ENCODE results near the gene CHI3L2.

CHI3L2 gene

GRCh38 chr1:111227434-111227833 lies at the start of gene CHI3L2:
TSS of gene CHI3L2 (plus strand) at chr1:111227713. CDS start at chr1:111227730, 17 bp downstream.
- DNase-seq (ENCODE audit: low spot score) (no peak), FAIRE-seq (no peak)

- DNase-seq (ENCODE audit: low spot score) (no peak), FAIRE-seq (no peak)
Observed at GRCh38 chr1:111179968-111180533, 47.5 kb upstream of the CHI3L2 start.

DNA sequence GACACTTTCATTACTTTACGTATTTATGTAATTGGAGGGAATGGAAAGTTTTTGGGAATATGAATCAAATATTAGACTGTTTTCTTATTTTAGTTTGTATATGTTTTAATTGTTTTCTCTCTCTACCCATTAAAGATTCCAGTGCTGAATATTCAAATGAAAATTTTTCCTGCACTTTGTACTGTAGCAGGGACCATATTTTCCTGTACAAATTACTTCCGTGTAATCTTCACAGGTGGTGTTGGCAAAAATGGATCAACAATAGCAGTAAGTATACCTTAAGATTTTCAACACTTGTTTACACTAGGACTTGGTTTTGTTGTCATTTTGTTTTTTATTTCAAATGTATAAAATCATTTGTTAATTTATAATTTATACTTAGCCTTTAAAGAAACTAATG lies 45.5 kb upstream of the CHI3L2 start:
- FAIRE-seq: no peak
- no peak for DNase-seq (ENCODE audit: low spot score)

DNA sequence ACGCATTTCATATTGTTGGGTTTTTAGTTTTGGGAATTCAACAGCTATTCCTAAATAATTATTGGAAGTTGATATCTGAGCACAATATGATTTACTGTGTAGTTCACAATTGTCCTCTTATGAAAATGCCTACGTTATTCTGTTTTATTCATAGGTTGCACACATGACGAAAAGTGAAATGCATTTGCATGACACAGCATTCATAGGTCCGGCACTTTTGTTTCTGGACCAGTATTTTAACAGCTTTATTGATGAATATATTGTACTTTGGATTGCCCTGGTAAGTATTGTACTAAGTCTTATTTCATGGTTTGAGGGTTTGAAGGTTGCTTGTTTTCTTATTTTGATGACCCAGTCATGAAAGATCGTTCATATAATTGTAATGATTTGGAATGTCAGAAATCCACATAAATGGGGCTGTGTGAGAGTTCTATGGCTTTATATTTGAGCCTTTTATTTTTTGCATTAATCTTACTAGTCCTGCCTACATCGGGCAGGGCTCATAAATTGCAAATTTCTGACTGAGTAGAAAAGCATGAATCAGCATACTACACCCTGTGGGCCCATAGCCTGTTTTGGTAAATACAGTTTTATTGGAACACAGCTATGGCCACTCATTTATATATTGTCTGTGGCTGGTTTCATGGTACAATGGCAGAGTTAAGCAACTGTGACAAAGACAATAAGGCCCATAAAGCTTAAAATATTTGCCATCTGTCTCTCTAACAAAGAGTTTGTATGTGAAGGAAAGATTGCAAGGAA lies 44.0 kb upstream of the CHI3L2 start:
- DNase-seq (ENCODE audit: low spot score) (no peak), FAIRE-seq (no peak)

GRCh38 chr1:111184663-111185062 lies 42.9 kb upstream of the CHI3L2 start:
- FAIRE-seq: no peak
- DNase-seq (ENCODE audit: low spot score): no peak

DNA sequence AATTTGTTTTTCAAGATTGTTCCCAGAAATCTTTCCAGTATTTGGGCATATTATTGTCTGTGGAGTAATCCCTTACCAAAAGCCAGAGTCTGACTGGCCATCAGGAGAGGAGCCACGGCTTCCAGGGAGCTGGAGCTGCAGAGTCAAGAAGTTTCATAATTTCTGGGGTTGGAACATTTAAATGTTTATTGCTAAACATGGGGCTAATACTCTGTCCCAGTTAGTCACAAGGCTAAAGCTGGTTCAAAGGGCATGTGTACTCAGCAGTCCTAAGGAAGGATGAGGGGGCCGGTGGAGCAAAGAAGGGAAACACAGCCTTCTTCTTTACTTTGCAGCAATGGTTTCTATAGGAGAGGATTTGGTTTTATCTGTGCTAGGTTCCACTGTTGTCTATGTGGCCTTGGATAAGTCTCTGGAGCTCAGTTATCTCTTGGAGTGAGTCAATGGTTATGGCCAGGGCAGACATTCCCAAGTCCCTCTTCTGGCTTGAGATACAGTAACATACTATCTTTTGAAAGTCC lies 36.5 kb upstream of the CHI3L2 start:
- FAIRE-seq (no peak), DNase-seq (ENCODE audit: low spot score) (no peak)

- DNase-seq (ENCODE audit: low spot score) (no peak), FAIRE-seq (no peak)
Observed at GRCh38 chr1:111191496-111191895, 36.0 kb upstream of the CHI3L2 start.

DNA sequence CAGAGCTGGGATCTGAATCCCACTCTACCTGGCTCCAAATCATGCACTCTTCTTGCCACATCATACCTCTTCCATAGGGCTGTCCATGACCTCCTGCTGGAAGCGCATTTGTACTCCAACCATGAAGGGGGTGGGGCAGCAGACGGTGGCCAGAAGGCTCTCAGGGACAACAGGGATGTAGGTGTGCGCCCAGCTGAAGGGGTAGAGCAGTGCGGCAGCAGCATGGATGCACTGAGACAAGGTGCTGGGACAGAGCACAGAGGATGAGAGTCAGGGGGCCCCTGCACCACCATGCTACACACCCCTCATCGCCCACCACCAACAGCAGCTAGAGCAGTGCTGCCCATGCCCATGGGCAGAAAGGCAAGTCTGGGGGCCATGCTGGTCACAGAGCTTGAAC lies 35.4 kb upstream of the CHI3L2 start:
- DNase-seq (ENCODE audit: low spot score): no peak
- no peak for FAIRE-seq

DNA sequence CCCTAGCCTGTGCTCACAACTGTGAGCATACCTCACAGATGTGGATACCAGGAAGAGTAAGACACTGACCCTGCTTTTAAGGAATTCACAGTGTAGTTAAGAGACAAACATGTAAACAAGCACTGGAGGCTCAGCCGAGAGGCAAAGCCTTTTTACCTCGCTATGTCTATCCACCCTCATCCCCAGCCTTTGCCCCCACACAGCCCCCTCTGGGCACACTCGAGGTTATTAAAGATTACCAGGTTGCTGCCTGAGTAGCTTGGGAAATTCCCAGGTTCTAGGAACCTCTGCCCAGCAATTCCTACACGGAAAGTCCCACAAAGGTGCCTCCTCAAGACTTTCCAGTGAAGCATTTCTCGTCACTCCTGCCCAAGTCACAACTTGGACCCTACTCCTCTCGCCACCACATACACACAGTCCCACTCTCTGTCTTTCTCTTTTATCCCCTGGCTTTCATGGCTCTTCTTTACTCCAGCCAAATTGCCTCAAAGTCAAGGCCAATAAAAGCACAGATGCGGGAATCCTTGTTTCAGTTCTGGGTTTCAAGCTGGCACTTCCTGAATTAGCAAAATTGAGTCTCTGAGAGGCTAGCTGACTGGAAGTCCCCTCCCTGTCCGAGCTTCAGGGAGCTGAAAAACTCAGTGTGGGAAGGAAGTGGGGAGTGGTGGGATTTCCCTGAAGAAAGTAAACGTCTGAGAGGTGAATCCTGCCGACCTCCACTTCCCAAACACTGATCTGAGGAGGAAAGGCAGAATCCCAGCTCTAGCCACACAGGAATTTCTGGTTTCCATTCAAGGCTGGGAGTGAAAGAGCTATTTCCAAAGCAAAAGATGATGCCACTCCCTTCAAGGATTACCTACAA lies 34.6 kb upstream of the CHI3L2 start:
- FAIRE-seq (no peak), DNase-seq (ENCODE audit: low spot score) (no peak)

- no peak for DNase-seq (ENCODE audit: low spot score)
- FAIRE-seq: no peak
Observed at GRCh38 chr1:111193712-111194480, 33.6 kb upstream of the CHI3L2 start.

- no peak for FAIRE-seq
- no peak for DNase-seq (ENCODE audit: low spot score)
Observed at GRCh38 chr1:111195002-111195684, 32.4 kb upstream of the CHI3L2 start.

GRCh38 chr1:111196213-111196612 lies 31.3 kb upstream of the CHI3L2 start:
- DNase-seq (ENCODE audit: low spot score) (no peak), FAIRE-seq (no peak)

DNA sequence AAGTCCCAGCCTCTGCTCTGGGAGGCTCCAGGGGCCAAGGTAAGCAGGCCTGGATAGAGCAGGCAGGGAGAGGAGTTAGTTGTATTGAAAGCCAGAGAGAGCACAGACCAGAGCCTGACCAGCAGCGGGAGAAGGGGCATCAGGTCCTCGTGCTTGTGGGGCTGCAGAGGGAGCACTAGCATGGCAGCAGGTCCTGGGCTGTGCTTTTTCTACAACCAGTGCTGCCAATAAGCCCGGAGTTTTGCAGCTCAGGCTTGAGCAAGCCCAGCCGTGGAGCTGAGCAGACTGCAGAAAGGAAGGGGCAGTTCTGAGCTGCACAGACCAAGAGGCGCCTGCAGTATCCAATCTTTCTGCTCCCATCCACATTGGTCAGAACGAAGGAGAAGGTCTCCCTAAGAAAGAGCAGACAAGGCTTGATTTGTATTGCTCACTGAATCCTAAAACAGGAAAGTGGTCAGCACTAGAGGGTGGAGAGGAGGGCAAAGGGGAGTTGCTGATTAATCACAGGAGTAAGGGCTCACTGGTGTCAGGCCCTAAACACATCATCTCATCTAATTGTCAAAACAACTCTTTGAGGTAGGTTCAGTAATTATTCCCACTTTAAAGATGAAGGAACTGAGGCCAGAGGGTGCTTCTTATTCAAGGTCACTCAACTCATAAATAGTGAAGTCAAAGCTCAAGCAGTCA lies 29.8 kb upstream of the CHI3L2 start:
- FAIRE-seq (no peak), DNase-seq (ENCODE audit: low spot score) (peak; percentile 38)

DNA sequence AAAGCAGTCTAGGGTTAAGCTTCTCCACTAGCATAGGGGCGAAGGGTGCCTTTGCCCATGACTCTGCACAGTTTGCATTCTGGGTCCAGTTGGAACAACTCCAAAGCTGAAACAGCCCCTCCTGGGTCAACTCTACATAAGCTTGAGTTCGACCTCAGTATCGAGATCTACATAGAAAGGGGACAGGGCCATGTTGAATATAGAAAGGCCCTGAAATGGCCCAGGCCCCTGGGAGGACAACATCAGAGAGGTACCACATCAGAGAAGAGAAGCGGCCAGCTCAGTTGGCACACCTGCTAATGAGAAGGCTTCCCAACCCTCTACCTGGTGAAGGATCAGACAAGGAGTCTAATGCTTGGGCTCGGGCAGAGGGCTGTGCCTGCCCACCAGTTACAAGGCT lies 28.7 kb upstream of the CHI3L2 start:
- DNase-seq (ENCODE audit: low spot score) (no peak), FAIRE-seq (no peak)

GRCh38 chr1:111199329-111199728 lies 28.2 kb upstream of the CHI3L2 start:
- DNase-seq (ENCODE audit: low spot score) (no peak), FAIRE-seq (no peak)

- DNase-seq (ENCODE audit: low spot score): no peak
- no peak for FAIRE-seq
Observed at GRCh38 chr1:111199881-111200801, 27.4 kb upstream of the CHI3L2 start, which contains the start of gene DENND2D. TSS of gene DENND2D (minus strand) at chr1:111200646. CDS start at chr1:111200459, 187 bp downstream.

- DNase-seq (ENCODE audit: low spot score) (no peak), FAIRE-seq (no peak)
Observed at GRCh38 chr1:111200802-111201161, 26.7 kb upstream of the CHI3L2 start.

DNA sequence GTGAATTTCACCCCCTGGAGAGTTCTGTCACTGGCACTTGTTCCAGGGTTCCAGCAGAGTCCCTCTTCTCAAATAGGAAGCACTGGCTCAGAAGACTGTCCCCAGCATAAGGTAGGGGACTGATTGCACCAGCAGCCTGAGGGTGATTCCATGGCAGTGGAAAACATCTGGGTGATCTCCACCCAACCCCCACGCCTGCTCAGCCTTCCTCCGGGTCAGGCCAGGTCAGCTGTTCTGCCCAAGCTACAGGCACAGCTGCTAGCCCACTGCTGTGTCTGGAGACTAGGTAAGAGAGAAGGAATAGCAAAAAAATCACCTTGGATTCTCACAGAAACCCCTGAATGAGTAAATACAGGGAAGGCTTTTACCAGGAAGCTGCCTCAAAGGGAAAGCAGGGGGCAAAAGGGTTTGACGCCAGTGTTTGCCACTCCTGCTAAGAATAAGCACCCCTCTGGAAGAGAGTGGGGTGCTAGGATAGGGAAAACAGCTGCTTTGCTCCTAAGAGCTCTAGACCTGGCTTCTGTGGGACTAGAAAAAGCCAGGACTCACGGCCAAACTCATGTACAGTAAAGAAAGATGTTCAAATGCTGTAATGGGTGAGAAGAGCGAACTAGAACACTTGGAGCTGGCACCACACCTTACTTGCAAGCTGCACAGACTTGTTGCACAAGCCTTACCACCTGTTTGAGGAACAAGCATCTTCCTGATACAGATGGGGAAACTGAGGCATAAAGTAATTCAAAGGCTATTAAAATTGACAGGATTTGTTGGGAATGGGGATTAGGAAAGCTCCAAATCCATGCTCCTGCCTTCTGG lies 26.0 kb upstream of the CHI3L2 start:
- DNase-seq (ENCODE audit: low spot score) (no peak), FAIRE-seq (no peak)

Data from urothelium cell line (cell line).